ENCODE measurements around the gene ZBTB47.

ZBTB47 gene

GRCh38 chr3:42706721-42707619 lies 53.5 kb downstream of the ZBTB47 start:
- H3K4ac ChIP-seq (ENCODE audit: low read length): no peak overlapping the region
- H3K9ac ChIP-seq (ENCODE audit: low read depth, low read length, poor library complexity): no peak overlapping the region
- WGBS, 2 donors (ENCODE audit: extremely low coverage in 2 of 2, insufficient read length in 2 of 2, insufficient replicate concordance in 1 of 2): no CpG with 5 or more reads among the region's 7 CpGs
- H2AFZ ChIP-seq (ENCODE audit: low read length): no peak overlapping the region
- H3K14ac ChIP-seq (ENCODE audit: low read length): no peak overlapping the region
- H3K4me1 ChIP-seq (ENCODE audit: control insufficient read depth in 2 of 2, insufficient read depth in 1 of 2, low read depth in 1 of 2, low read length in 2 of 2): peaks cover 0 to 2% of the 10 kb centered on the region in 2 donors
- no peak overlapping the region for H2BK120ac ChIP-seq (ENCODE audit: low read depth, low read length)
- no peaks in the 10 kb centered on the region for H3K79me1 ChIP-seq (ENCODE audit: low read depth, low read length)
- H3K18ac ChIP-seq (ENCODE audit: low read length): peak overlapping the region; percentile 12
- H3K4me2 ChIP-seq (ENCODE audit: insufficient read depth, low read length, poor library complexity, severe bottlenecking): no peak overlapping the region
- no peak overlapping the region for H3K23ac ChIP-seq (ENCODE audit: low read depth, low read length, poor library complexity)
- no peak overlapping the region for H4K8ac ChIP-seq (ENCODE audit: low read depth, low read length)
- H2BK15ac ChIP-seq (ENCODE audit: low read length): no peak overlapping the region
- H3K27ac ChIP-seq (replicated peaks; ENCODE audit: low read length): no peak overlapping the region
- H3K9me3 ChIP-seq (replicated peaks in 1 of 2; ENCODE audit: control insufficient read depth in 2 of 2, insufficient read depth in 1 of 2, low read depth in 1 of 2, low read length in 2 of 2): no peaks in the 10 kb centered on the region
- no peak overlapping the region for H2AK5ac ChIP-seq (ENCODE audit: low read depth, low read length)
- H2BK12ac ChIP-seq (ENCODE audit: low read length): no peak overlapping the region
- no peak for DNase-seq (ENCODE audit: low spot score)
- no peak overlapping the region for H3K4me3 ChIP-seq (ENCODE audit: low read length in 2 of 2)
- H3K27me3 ChIP-seq (ENCODE audit: control insufficient read depth in 3 of 3, insufficient read depth in 3 of 3, low read depth in 1 of 3, low read length in 3 of 3): peaks cover 0 to 49% (median 0%) of the 10 kb centered on the region in 3 experiments
- no peak overlapping the region for H2BK5ac ChIP-seq (ENCODE audit: low read length)
- peaks cover 0 to 2% of the 10 kb centered on the region in 2 donors for H3K36me3 ChIP-seq (replicated peaks in 1 of 2; ENCODE audit: control insufficient read depth in 2 of 2, insufficient read depth in 2 of 2, low read length in 2 of 2)
- no peak overlapping the region for H4K91ac ChIP-seq (ENCODE audit: low read depth, low read length, poor library complexity)

GRCh38 chr3:42707620-42708355 lies 54.3 kb downstream of the ZBTB47 start:
- peaks cover 0 to 2% of the 10 kb centered on the region in 2 donors for H3K36me3 ChIP-seq (replicated peaks in 1 of 2; ENCODE audit: control insufficient read depth in 2 of 2, insufficient read depth in 2 of 2, low read length in 2 of 2)
- peak overlapping the region; percentile 50 for H3K9ac ChIP-seq (ENCODE audit: low read depth, low read length, poor library complexity)
- no peak overlapping the region for H2BK120ac ChIP-seq (ENCODE audit: low read depth, low read length)
- H2BK15ac ChIP-seq (ENCODE audit: low read length): no peak overlapping the region
- H2AK5ac ChIP-seq (ENCODE audit: low read depth, low read length): no peak overlapping the region
- H3K27me3 ChIP-seq (ENCODE audit: control insufficient read depth in 3 of 3, insufficient read depth in 3 of 3, low read depth in 1 of 3, low read length in 3 of 3): peaks cover 0 to 49% (median 0%) of the 10 kb centered on the region in 3 experiments
- H3K4ac ChIP-seq (ENCODE audit: low read length): no peak overlapping the region
- H3K23ac ChIP-seq (ENCODE audit: low read depth, low read length, poor library complexity): peak overlapping the region; percentile 80
- H2BK12ac ChIP-seq (ENCODE audit: low read length): no peak overlapping the region
- WGBS, 2 donors (ENCODE audit: extremely low coverage in 2 of 2, insufficient read length in 2 of 2, insufficient replicate concordance in 1 of 2): no CpG with 5 or more reads among the region's 8 CpGs
- H4K91ac ChIP-seq (ENCODE audit: low read depth, low read length, poor library complexity): peak overlapping the region; percentile 19
- no peak overlapping the region for H4K8ac ChIP-seq (ENCODE audit: low read depth, low read length)
- no peaks in the 10 kb centered on the region for H3K9me3 ChIP-seq (replicated peaks in 1 of 2; ENCODE audit: control insufficient read depth in 2 of 2, insufficient read depth in 1 of 2, low read depth in 1 of 2, low read length in 2 of 2)
- H3K4me2 ChIP-seq (ENCODE audit: insufficient read depth, low read length, poor library complexity, severe bottlenecking): no peak overlapping the region
- DNase-seq (ENCODE audit: low spot score): no peak
- peak overlapping the region in 1 of 2 donors; percentile 43 for H3K4me3 ChIP-seq (ENCODE audit: low read length in 2 of 2)
- H2AFZ ChIP-seq (ENCODE audit: low read length): no peak overlapping the region
- no peaks in the 10 kb centered on the region for H3K79me1 ChIP-seq (ENCODE audit: low read depth, low read length)
- no peak overlapping the region for H3K27ac ChIP-seq (replicated peaks; ENCODE audit: low read length)
- no peak overlapping the region for H2BK5ac ChIP-seq (ENCODE audit: low read length)
- no peak overlapping the region for H3K18ac ChIP-seq (ENCODE audit: low read length)
- no peak overlapping the region for H3K14ac ChIP-seq (ENCODE audit: low read length)
- peaks cover 0 to 2% of the 10 kb centered on the region in 2 donors for H3K4me1 ChIP-seq (ENCODE audit: control insufficient read depth in 2 of 2, insufficient read depth in 1 of 2, low read depth in 1 of 2, low read length in 2 of 2)

- no peak for DNase-seq (ENCODE audit: low spot score)
- no peaks in the 10 kb centered on the region for H3K79me1 ChIP-seq (ENCODE audit: low read depth, low read length)
These were observed 55.2 kb downstream of the ZBTB47 start for GRCh38 chr3:42708611-42709151.

More at GRCh38 chr3:42708611-42709151, 55.2 kb downstream of the ZBTB47 start:
- H3K36me3 ChIP-seq (replicated peaks in 1 of 2; ENCODE audit: control insufficient read depth in 2 of 2, insufficient read depth in 2 of 2, low read length in 2 of 2): peaks cover 0 to 2% of the 10 kb centered on the region in 2 donors
- H2AFZ ChIP-seq (ENCODE audit: low read length): no peak overlapping the region
- H3K4me1 ChIP-seq (ENCODE audit: control insufficient read depth in 2 of 2, insufficient read depth in 1 of 2, low read depth in 1 of 2, low read length in 2 of 2): peaks cover 0 to 1% of the 10 kb centered on the region in 2 donors
- no peak overlapping the region for H2BK5ac ChIP-seq (ENCODE audit: low read length)
- H3K9ac ChIP-seq (ENCODE audit: low read depth, low read length, poor library complexity): no peak overlapping the region
- H2BK120ac ChIP-seq (ENCODE audit: low read depth, low read length): no peak overlapping the region
- no CpG with 5 or more reads among the region's 10 CpGs for WGBS, 2 donors (ENCODE audit: extremely low coverage in 2 of 2, insufficient read length in 2 of 2, insufficient replicate concordance in 1 of 2)
- no peak overlapping the region for H2BK15ac ChIP-seq (ENCODE audit: low read length)
- H3K18ac ChIP-seq (ENCODE audit: low read length): peak overlapping the region; percentile 46
- H4K91ac ChIP-seq (ENCODE audit: low read depth, low read length, poor library complexity): no peak overlapping the region
- H3K14ac ChIP-seq (ENCODE audit: low read length): no peak overlapping the region
- H4K8ac ChIP-seq (ENCODE audit: low read depth, low read length): no peak overlapping the region
- no peak overlapping the region for H2BK12ac ChIP-seq (ENCODE audit: low read length)
- no peak overlapping the region for H3K27ac ChIP-seq (replicated peaks; ENCODE audit: low read length)
- H3K4me3 ChIP-seq (ENCODE audit: low read length in 2 of 2): no peak overlapping the region
- H3K4me2 ChIP-seq (ENCODE audit: insufficient read depth, low read length, poor library complexity, severe bottlenecking): no peak overlapping the region
- no peak overlapping the region for H3K4ac ChIP-seq (ENCODE audit: low read length)
- no peak overlapping the region for H3K23ac ChIP-seq (ENCODE audit: low read depth, low read length, poor library complexity)
- H3K9me3 ChIP-seq (replicated peaks in 1 of 2; ENCODE audit: control insufficient read depth in 2 of 2, insufficient read depth in 1 of 2, low read depth in 1 of 2, low read length in 2 of 2): no peaks in the 10 kb centered on the region
- peaks cover 0 to 50% (median 0%) of the 10 kb centered on the region in 3 experiments for H3K27me3 ChIP-seq (ENCODE audit: control insufficient read depth in 3 of 3, insufficient read depth in 3 of 3, low read depth in 1 of 3, low read length in 3 of 3)
- H2AK5ac ChIP-seq (ENCODE audit: low read depth, low read length): no peak overlapping the region

All from neuronal stem cell (in vitro differentiated cells).